HCT116 (cell line): ENCODE measurements around the gene HOXD3. TPM values are rescaled to one million over a fixed set of nuclear protein-coding genes. Genes with fewer than 3 reads are reported as not detected.

Experiments used
- ATAC-seq: fragments of 200-7000 bp; cut with Tn5 transposase; 2 replicates; pipeline ENCODE4 v1.9.1; 2020; ENCODE audit warnings: mild to moderate bottlenecking, moderate library complexity
- BruUV-seq: library from RNA; stranded (reverse); fragments of 400-500 nt; replicated peaks from 2 replicates; lab custom pipeline; 2021; lab: Mats Ljungman, UMichigan
- CTCF ChIA-PET: fragments of 300-600 bp; sonication (Branson Sonifier 250); formaldehyde crosslinking; loops from one replicate; lab custom pipeline; 2021; ENCODE audit warnings: antibody characterized with exemption; lab: Charles Lee
- POLR2A ChIA-PET: fragments of 300-600, 350-600 bp; sonication (Branson Sonifier 250); formaldehyde crosslinking; loops from one replicate; lab custom pipeline; 2021; ENCODE audit warnings: antibody characterized with exemption; lab: Charles Lee
- RAD21 ChIA-PET, 2 experiments: fragments of 300-600 bp; sonication (Branson Sonifier 250); formaldehyde crosslinking; loops; one replicate each; lab custom pipeline; 2023; ENCODE audit warnings: low total read pairs in 2 of 2; ENCODE audit not compliant: uncharacterized antibody in 2 of 2, unreplicated experiment in 2 of 2, low non-redundant PET in 1 of 2; lab: Charles Lee
- DNase-seq: peaks from one replicate; pipeline ENCODE4 v3.0.0-alpha.2; 2010; ENCODE audit warnings: low read depth, low spot score
- H2AFZ ChIP-seq: fragments of 200-600 bp; shearing (Covaris generic), sonication (generic); 2 replicates; pipeline ENCODE4 v1.6.1; 2017; ENCODE audit warnings: low read depth, mixed run types, mixed read lengths, antibody characterized with exemption, low read length; ENCODE audit not compliant: poor library complexity, severe bottlenecking
- H3K27ac ChIP-seq: 2 replicates; pipeline ENCODE4 v1.5.1; 2012; ENCODE audit warnings: low read depth, low read length
- H3K27me3 ChIP-seq: fragments of 200-600 bp; sonication (generic); 2 replicates; pipeline ENCODE4 v1.6.1; 2016; ENCODE audit warnings: mixed run types, low read length, mixed read lengths; ENCODE audit not compliant: insufficient read depth
- H3K36me3 ChIP-seq, 2 experiments: fragments of 200-500 bp in 1 of 2; fragments of 200-600 bp in 1 of 2; sonication (Bioruptor generic) in 1 of 2; sonication (generic) in 1 of 2; 2 replicates each; pipeline versions ENCODE4 v1.5.1 to v1.6.1; 2014 to 2016; ENCODE audit warnings: low read length in 2 of 2, inconsistent platforms in 1 of 2, mixed read lengths in 1 of 2, mixed run types in 1 of 2; ENCODE audit not compliant: insufficient read depth in 2 of 2, control insufficient read depth in 1 of 2
- H3K4me1 ChIP-seq, 2 experiments: fragments of 200-600 bp in 1 of 2; sonication (generic) in 1 of 2; 2 replicates each; pipeline versions ENCODE4 v1.5.1 to v1.6.1; 2012 to 2017; ENCODE audit warnings: low read length in 2 of 2, inconsistent platforms in 1 of 2, mild to moderate bottlenecking in 1 of 2, mixed read lengths in 1 of 2, mixed run types in 1 of 2, moderate library complexity in 1 of 2; ENCODE audit not compliant: insufficient read depth in 2 of 2, control insufficient read depth in 1 of 2
- H3K4me2 ChIP-seq: fragments of 200-600 bp; sonication (generic); 2 replicates; pipeline ENCODE4 v1.6.1; 2017; ENCODE audit warnings: mixed run types, low read length, mixed read lengths
- H3K4me3 ChIP-seq, 2 experiments: fragments of 200-600 bp in 1 of 2; sonication (generic) in 1 of 2; replicated peaks in 1 of 2; 2 replicates each; pipeline ENCODE4 v1.5.1; 2011 to 2016; ENCODE audit warnings: low read length in 2 of 2, control low read depth in 1 of 2, low read depth in 1 of 2, mild to moderate bottlenecking in 1 of 2, mixed read lengths in 1 of 2, mixed run types in 1 of 2
- H3K79me2 ChIP-seq: fragments of 200-600 bp; sonication (generic); 2 replicates; pipeline ENCODE4 v1.6.1; 2017; ENCODE audit warnings: mild to moderate bottlenecking, mixed run types, low read length, moderate library complexity, mixed read lengths; ENCODE audit not compliant: insufficient read depth
- H3K9ac ChIP-seq: fragments of 200-600 bp; sonication (generic); 2 replicates; pipeline ENCODE4 v1.6.1; 2016; ENCODE audit warnings: low read length, mixed read lengths
- H3K9me2 ChIP-seq: fragments of 200-600 bp; sonication (generic), shearing (Covaris generic); 2 replicates; pipeline ENCODE4 v1.6.1; 2017; ENCODE audit warnings: mixed run types, mild to moderate bottlenecking, moderate library complexity; ENCODE audit not compliant: insufficient read depth
- H3K9me3 ChIP-seq, 2 experiments: fragments of 200-500 bp in 1 of 2; fragments of 200-600 bp in 1 of 2; sonication (Bioruptor generic) in 1 of 2; sonication (generic) in 1 of 2; 2 replicates each; pipeline ENCODE4 v1.6.1; 2014 to 2017; ENCODE audit warnings: low read length in 2 of 2, mixed read lengths in 2 of 2, inconsistent platforms in 1 of 2, low read depth in 1 of 2, mild to moderate bottlenecking in 1 of 2, mixed run types in 1 of 2, moderate library complexity in 1 of 2; ENCODE audit not compliant: control insufficient read depth in 1 of 2, insufficient read depth in 1 of 2
- H4K20me1 ChIP-seq: fragments of 200-600 bp; sonication (generic), shearing (Covaris generic); 2 replicates; pipeline ENCODE4 v1.6.1; 2017; ENCODE audit warnings: mixed run types, mild to moderate bottlenecking, moderate library complexity; ENCODE audit not compliant: insufficient read depth
- ELF1 ChIP-seq: IDR thresholded peaks from 2 replicates; pipeline ENCODE4 v1.6.1; 2012; ENCODE audit warnings: low read depth, borderline replicate concordance
- EZH2 ChIP-seq: fragments of 200-600 bp; sonication (generic); IDR thresholded peaks from 2 replicates; pipeline ENCODE4 v1.6.1; 2017; ENCODE audit warnings: antibody characterized with exemption, mixed run types
- JUND ChIP-seq: IDR thresholded peaks from 2 replicates; pipeline ENCODE4 v1.6.1; 2012
- RAD21 ChIP-seq: IDR thresholded peaks from 2 replicates; pipeline ENCODE4 v1.6.1; 2012; ENCODE audit warnings: low read depth, mild to moderate bottlenecking
- SIN3A ChIP-seq: IDR thresholded peaks from 2 replicates; pipeline ENCODE4 v1.6.1; 2012; ENCODE audit warnings: low read depth
- SRF ChIP-seq: IDR thresholded peaks from 2 replicates; pipeline ENCODE4 v1.6.1; 2012; ENCODE audit warnings: low read depth
- YY1 ChIP-seq: IDR thresholded peaks from 2 replicates; pipeline ENCODE4 v1.6.1; 2011; ENCODE audit warnings: low read length, low read depth, moderate library complexity, mild to moderate bottlenecking; ENCODE audit not compliant: insufficient replicate concordance; ENCODE audit errors: extremely low read depth
- ZNF274 ChIP-seq: fragments of 200-500 bp; sonication (Bioruptor generic); IDR thresholded peaks from 2 replicates; pipeline ENCODE4 v1.6.1; 2014; ENCODE audit warnings: mild to moderate bottlenecking, low read depth, low read length, inconsistent platforms
- intact Hi-C: fragments of 100-400 bp; cut with micrococcal nuclease; formaldehyde crosslinking; loops from 2 replicates; pipeline ENCODE4 v1.10.0; 2022
- total RNA-seq: library from RNA; stranded (reverse); gene quantifications from one replicate; pipeline ENCODE4 v1.2.1, GENCODE V29; 2021; ENCODE audit not compliant: unreplicated experiment
- TF ChIP-seq, protein P1 (sequence below): IDR thresholded peaks from 2 replicates; pipeline ENCODE4 v1.6.1; 2011; ENCODE audit warnings: mild to moderate bottlenecking, low read length, moderate library complexity; ENCODE audit not compliant: insufficient replicate concordance; ENCODE audit errors: extremely low read depth

HOXD3 gene
- total RNA-seq, 1 experiment from 2014 or later, result 1.4 TPM

DNA sequence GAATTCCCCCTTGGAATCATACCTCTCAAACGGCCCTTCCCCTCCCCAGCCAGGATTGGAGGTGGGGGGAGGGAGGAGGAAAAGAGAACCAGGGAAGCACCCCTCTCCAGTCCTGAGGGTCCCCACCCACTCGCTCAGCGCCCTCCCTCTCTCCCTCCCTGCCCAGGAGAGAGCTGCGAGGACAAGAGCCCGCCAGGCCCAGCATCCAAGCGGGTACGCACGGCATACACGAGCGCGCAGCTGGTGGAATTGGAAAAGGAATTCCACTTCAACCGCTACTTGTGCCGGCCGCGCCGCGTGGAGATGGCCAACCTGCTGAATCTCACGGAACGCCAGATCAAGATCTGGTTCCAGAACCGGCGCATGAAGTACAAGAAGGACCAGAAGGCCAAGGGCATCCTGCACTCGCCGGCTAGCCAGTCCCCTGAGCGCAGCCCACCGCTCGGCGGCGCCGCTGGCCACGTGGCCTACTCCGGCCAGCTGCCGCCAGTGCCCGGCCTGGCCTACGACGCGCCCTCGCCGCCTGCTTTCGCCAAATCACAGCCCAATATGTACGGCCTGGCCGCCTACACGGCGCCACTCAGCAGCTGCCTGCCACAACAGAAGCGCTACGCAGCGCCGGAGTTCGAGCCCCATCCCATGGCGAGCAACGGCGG is 14.4 kb downstream of the HOXD3 start:
- Histone ChIP-seq H3K27ac (no peak overlapping the region), H4K20me1 (no peaks in the 10 kb centered on the region), H3K4me2 (no peak overlapping the region), H3K79me2 (no peaks in the 10 kb centered on the region), H2AFZ (no peak overlapping the region), H3K27me3 (no peaks in the 10 kb centered on the region), H3K9me3 (no peaks in the 10 kb centered on the region), H3K9me2 (no peaks in the 10 kb centered on the region), H3K4me3 (no peak overlapping the region), H3K9ac (no peak overlapping the region), H3K36me3 (no peaks in the 10 kb centered on the region), H3K4me1 (no peaks in the 10 kb centered on the region)
- TF ChIP-seq RAD21, result no peak
- no peak for TF ChIP-seq EZH2
- no peak for TF ChIP-seq SIN3A
- BruUV-seq, result no TSS peak
- CTCF ChIA-PET, result no interaction called here
- POLR2A ChIA-PET, result no interaction called here
- ATAC-seq (no peak), DNase-seq (no peak)
- RAD21 ChIA-PET, result no interaction called here
- intact Hi-C loops, result no loop called here

DNA sequence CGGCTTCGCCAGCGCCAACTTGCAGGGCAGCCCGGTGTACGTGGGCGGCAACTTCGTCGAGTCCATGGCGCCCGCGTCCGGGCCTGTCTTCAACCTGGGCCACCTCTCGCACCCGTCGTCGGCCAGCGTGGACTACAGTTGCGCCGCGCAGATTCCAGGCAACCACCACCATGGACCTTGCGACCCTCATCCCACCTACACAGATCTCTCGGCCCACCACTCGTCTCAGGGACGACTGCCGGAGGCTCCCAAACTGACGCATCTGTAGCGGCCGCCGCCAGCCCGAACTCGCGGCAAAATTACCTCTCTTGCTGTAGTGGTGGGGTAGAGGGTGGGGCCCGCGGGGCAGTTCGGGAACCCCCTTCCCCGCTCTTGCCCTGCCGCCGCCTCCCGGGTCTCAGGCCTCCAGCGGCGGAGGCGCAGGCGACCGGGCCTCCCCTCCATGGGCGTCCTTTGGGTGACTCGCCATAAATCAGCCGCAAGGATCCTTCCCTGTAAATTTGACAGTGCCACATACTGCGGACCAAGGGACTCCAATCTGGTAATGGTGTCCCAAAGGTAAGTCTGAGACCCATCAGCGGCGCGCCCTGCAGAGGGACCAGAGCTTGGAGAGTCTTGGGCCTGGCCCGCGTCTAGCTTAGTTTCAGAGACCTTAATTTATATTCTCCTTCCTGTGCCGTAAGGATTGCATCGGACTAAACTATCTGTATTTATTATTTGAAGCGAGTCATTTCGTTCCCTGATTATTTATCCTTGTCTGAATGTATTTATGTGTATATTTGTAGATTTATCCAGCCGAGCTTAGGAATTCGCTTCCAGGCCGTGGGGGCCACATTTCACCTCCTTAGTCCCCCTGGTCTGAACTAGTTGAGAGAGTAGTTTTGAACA is 15.1 kb downstream of the HOXD3 start:
- H3K9ac ChIP-seq, result no peak overlapping the region
- ChIA-PET CTCF (no interaction called here), POLR2A (no interaction called here), RAD21 (no interaction called here)
- H4K20me1 ChIP-seq, result no peaks in the 10 kb centered on the region
- no peaks in the 10 kb centered on the region for H3K9me2 ChIP-seq
- H3K4me3 ChIP-seq, result no peak overlapping the region
- H3K27me3 ChIP-seq, result no peaks in the 10 kb centered on the region
- DNase-seq (no peak), ATAC-seq (no peak)
- TF ChIP-seq SRF (no peak), JUND (no peak), ZNF274 (no peak), ELF1 (no peak), YY1 (no peak), EZH2 (no peak)
- TF ChIP-seq, protein P1, sequence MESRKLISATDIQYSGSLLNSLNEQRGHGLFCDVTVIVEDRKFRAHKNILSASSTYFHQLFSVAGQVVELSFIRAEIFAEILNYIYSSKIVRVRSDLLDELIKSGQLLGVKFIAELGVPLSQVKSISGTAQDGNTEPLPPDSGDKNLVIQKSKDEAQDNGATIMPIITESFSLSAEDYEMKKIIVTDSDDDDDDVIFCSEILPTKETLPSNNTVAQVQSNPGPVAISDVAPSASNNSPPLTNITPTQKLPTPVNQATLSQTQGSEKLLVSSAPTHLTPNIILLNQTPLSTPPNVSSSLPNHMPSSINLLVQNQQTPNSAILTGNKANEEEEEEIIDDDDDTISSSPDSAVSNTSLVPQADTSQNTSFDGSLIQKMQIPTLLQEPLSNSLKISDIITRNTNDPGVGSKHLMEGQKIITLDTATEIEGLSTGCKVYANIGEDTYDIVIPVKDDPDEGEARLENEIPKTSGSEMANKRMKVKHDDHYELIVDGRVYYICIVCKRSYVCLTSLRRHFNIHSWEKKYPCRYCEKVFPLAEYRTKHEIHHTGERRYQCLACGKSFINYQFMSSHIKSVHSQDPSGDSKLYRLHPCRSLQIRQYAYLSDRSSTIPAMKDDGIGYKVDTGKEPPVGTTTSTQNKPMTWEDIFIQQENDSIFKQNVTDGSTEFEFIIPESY, result no peak
- no peak overlapping the region for H2AFZ ChIP-seq
- no peak overlapping the region for H3K27ac ChIP-seq
- no peak overlapping the region for H3K4me2 ChIP-seq
- no peaks in the 10 kb centered on the region for H3K9me3 ChIP-seq
- no peaks in the 10 kb centered on the region for H3K36me3 ChIP-seq
- no peaks in the 10 kb centered on the region for H3K4me1 ChIP-seq
- no TSS peak for BruUV-seq
- intact Hi-C loops, result no loop called here
- H3K79me2 ChIP-seq, result no peaks in the 10 kb centered on the region
